Activated CD8-positive, alpha-beta memory T cell treated with anti-CD3 and anti-CD28 coated beads, Interleukin-2, amount 50 U/mL, for 24 hours (primary cell): Measurements from ENCODE around the gene KLF15.

Experiments used
- DNase-seq: peaks from one replicate; pipeline ENCODE4 v3.0.0-alpha.2; 2020; ENCODE audit errors: extremely low read depth

The KLF15 gene

DNA sequence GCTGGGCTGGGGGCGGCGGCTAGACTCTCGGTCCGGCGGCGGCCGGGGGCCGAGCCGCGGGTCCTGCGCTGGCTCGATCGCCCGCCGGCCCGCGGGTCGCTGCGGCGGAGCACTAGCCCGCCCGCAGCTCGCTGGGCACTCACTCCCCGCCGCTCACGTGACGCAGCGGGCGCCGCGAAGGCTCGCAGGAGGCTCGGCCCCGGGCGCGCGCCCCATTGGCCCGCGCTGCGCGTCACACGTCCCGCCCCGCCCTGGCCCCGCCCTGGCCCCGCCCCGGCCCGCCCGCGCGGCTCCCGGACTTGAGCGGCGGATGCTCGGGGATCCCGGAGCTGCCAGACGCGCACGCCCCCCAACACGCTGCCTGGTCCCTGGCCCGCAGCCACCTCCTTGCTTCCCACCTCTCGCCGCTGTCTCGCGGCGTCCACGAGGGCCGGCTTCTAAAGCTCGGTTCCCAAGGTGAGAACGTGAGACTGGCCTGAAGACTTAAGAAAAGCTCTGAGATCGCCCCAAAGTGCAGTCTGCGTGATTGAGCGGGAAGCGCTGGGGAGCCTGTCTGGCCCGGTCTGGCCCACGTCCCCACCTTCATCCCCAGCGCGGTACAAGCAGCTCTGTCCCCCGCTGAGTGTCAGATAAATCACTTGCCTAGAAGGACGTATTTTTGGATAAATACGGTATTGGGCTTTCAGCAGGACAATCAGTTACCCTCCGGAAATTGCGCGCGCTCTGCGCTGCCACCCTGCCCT, at the start of gene KLF15:
Gene KLF15, minus strand, starts transcription at position 114 of the 743 bp plus-strand sequence. CDS start 4,486 bp downstream, outside the sequence.
- DNase-seq, result peak; percentile 35

DNA sequence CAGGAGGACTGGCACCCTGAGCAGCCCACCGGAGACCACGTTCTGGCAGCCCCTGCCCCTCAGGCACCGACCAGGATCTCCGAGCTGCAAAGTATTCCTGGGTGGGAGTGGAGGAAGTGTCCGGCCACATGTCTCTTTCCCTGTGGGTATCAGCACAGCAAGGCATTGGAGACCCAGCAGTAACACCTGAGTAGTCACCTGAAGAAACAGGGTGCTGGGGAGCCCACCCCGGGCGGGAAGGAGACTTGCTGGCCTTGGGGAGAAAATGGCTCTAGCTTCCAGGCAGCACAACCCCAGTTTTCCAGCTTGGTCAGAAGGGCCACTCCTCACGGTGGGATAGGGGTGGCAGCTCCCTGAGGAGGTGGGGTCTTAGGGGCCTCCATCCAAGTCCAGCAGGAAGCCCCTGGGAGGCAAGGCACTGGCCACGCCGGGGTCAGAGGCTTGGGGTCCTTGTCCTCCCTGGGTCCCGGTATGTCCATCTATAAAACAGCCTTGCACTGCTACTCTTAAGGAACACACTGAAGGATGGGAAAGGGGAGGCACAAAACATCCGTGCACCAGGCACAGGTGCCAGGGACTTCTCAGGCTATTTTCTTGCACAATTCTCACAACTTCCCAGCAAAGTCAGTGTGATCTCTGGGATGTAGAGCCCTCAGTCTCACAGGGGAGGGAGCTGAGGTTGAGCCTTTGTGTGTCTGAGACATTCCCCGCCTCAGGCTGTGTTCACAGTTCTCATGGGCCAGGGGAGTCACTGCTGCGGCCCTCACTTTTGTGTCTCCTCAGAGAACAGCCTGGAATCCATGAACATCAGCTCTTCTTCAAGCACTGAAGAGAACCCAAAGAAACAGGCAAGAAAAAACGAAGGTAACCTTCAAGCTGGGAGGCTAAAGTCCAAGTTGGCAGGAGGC, 49.4 kb upstream of the KLF15 start:
- DNase-seq, result no peak

DNA sequence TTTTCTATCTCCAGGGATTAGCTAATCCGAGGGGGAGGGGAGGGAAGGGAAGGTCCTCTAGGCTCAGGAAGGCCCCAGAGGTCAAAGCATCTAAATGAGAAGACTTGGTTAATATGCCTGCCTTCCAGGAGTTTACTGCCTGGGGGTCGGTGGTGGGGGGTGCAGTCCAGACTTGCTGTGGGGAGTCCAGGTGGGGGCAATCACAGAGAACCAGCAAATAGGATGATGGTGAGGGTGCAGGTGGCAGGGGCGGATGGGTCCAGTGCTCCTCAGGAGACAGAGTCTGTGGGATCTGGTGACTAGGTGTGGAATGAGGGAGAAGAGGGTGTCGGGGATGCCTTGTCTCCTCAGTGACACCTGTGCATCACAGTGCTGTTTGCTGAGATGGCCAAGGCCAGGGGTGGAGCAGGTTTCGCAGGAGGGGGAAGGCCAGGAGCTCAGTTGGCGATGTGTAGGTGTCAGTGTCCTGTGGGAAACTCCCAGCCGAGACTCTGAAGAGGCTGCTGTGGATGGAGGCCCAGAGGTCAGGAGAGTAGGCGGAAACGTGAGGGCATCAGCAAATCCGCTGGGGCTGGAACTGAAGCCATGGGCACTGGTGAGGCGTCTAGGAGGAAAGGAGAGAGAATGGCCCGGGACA, 45.6 kb upstream of the KLF15 start:
- no peak for DNase-seq

DNA sequence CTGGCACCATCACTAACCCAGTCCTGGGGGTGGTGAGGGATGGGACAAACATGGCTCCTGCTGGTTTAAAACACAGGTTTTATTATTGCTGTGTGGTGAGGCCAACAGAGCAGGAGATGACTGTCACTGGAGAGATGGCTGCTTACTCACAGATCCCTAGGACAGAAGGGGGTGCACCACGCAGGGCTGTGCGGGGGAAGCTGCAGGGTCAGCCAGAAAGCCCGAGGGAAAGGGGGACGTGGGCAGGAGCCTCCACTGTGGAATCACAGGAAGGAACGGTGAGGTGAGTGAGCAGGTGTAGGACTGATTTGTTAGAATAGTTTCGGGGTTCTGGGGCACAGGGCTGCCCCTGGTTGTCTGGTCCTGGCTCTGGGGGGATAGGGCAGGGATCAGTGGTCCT, 45.0 kb upstream of the KLF15 start:
- no peak for DNase-seq

DNA sequence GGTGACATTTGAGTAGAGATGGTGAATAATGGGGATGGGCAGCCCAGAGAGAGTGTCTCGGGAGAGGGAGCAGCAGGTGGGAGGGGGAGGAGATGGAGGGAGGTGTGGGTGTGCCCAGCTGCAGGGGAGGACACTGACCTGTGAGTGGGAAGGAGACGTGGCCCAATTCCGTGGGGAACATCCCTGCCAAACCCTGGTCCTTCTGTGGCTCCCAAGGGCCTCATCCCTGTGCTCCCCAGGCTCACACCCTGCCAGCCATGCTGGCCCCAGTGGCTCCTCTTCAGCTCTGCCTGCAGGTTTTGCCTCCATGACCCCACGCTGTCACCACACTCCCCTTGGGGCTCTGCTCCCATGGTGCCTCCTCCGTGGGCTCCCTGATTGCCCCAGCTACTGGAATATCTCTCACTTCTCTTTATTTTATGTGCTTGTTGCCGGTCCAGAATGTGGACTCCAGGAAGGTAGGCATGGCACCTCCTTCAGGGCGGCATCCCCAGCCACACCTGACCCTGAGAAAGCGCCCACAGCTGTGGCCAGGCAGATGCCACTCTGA, 44.5 kb upstream of the KLF15 start:
- DNase-seq, result no peak

DNA sequence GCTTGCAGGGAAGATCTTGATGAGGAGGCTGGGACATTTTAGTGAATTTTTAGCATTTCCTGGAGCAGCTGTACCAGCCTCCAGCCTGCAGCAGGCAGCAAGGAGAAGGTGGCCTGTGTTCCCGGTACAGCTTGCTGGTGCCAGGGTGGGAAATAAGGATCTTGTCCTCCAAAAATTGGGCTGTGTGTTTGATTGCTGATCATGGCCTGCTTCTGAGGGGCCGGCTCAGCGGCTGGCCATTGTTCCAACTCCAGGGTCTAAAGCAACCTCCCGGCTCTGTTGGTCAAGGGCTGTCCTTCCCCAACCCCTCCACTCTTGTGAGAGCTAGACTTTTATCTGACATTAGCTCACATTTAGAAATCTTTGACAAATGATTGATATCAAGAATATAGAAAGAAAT, 42.5 kb upstream of the KLF15 start:
- DNase-seq, result no peak

DNA sequence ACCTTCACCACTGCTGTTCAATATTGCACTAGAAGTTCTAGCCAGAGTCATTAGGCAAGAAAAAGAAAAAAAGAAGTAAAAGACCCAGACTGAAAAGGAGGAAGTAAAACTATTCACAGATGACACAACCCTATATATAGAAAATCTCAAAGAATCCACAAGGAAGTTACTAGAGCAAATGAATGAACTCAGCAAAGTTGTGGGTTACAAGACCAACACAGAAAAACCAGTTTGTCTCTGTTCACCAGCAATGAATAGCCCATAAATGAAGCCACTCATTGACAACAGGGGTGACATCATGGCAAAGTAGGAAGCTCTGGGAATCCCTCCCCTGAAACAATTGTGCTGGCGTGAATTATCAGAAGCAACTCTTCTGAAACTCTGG, 42.1 kb upstream of the KLF15 start:
- no peak for DNase-seq

DNA sequence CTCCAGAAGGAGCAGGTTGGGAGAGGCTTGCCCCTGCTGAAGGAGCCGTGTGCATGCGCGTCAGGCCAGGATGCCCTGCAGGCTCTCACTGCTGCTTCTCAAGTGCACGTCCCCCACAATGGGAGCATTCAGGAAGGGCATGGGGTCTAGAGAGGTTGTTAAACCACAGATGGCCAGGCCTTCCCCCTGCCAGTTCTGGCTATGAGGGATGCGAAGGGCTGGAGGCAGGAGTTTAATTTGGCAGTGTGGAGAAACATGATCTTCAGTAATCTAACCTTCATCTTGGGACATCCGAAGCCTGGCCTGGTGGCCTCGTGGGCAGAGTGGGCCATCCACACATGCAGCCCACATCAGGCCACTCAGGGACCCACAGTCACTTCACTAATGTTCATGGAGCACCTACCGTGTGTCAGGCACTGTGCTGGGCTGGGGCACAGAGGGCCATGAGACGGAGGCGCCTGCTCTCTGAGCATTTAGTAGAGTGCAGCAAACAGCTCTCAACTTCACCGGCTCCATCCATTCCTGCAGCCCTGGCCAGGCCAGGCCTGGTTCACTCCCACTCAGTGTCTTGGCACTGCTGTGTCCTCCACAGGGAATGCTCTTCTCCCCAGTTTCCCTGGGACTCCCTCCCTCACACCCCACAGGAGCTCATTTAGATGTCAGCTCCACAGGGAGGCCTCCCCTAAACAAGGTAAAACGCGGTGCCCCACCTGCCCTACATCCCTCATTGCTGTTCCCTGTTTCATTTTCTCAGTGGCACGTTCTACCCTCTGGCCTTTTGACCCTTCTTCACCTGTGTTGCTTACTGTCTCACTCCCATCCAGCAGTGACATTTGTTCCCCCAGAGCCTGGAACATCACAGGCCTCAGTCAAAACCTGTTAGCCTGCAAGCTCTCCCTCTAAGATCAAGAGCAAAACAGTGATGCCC, 41.5 kb upstream of the KLF15 start:
- DNase-seq, result no peak

DNA sequence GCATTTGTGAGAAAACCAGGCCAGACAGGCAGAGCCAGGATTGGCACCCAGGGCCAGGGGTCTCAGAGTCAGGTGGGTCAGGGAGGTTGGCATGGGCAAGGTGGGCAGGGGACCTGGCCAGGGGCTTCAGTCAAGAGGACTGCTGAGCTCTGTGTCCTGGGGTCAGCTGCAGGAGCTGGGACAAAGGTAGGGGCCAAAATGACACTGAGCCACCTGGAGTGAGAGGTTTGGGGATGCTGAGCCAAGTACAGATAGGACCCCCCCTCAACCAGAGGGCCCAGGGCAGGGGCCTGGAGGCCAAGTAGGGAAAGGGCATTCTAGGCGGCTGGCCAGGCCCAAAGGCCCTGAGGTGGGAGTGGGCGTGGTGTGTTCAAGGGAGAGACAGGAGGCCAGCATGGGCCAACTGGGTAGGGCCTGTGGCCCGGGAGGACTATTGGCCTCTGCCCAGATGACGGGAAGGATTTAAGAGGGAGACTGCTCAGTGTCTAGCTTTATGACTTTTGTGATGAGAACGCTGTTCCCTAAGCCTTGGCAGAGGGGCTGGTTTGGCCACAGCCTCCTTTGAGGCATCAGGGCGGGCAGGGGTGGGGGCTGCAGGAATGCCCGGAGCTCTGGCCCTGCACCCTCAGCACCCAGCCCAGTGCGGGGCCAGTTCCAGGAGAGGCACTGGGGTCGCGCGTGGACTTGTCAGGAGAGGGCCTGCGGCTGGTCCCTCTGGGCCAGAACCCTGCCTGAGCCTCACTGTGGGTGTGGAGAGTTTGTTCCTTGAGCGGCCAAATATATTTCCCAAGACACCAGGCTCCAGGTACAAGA, 40.6 kb upstream of the KLF15 start:
- no peak for DNase-seq

DNA sequence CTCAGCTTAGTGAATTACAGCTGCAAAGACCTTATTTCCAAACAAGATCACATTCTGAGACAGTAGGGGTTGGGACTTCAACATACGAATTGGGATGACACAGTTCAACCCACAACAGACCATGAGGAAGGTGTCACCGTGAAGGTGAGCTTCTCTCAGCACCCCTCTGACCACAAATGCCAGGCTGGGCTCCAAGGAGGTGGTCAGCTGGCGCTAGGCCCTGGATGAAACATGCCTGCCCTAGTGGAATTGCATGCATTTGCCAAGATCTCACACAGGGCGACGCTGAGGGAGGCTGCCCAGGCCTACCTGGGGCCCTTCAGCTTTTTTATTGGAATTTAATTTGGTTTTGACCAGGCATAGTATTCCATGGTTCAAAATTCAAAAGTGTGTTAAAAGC, 39.3 kb upstream of the KLF15 start:
- DNase-seq, result no peak

DNA sequence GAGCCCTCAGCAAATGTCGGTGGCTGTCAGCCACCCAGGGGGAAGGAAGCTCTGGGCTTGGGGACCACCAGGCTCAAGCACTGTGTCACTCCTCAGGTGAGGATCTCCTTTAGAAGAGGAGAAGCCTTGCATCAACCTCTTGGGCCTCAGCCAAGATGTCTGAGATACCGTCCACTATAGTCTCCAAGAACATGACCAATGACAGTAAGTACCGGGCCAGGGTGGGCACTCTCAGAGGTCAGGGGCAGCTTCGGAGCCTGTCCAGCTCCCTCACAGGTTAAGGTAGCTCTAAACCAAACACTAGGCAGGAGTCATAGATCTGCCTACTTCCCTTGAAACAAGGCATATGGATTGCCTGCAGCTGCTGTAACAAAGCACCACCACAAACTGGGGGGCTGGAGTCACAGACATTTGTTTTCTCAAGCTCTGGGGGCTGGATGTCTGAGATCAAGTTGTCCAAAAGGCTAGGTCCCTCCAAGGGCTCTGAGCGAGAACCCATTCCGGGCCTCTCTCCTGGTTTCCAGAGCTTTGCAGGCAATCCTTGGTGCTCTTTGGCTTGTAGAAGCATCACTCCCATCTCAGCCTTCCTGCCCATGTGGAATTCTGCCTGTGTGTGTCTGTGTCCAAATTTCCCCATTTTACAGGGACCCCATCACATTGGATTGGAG, 38.8 kb upstream of the KLF15 start:
- no peak for DNase-seq

DNA sequence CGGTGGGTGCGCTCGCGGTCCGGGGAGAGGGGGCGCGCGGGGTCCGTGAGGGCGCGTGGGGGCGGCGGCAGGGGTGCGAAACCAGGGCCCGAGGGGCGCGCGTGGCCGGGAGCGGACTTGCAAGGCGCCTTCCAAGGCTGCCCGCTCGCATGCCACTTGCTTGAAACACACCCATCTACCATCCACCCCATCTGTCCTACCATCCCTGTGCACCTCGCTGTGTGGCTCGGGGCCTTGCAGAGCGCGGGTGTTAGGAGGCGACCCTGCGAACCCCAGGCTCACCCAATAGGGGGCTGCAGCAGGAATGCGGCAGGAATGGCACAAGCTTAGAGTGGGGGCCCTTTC, 37.7 kb upstream of the KLF15 start:
- no peak for DNase-seq

DNA sequence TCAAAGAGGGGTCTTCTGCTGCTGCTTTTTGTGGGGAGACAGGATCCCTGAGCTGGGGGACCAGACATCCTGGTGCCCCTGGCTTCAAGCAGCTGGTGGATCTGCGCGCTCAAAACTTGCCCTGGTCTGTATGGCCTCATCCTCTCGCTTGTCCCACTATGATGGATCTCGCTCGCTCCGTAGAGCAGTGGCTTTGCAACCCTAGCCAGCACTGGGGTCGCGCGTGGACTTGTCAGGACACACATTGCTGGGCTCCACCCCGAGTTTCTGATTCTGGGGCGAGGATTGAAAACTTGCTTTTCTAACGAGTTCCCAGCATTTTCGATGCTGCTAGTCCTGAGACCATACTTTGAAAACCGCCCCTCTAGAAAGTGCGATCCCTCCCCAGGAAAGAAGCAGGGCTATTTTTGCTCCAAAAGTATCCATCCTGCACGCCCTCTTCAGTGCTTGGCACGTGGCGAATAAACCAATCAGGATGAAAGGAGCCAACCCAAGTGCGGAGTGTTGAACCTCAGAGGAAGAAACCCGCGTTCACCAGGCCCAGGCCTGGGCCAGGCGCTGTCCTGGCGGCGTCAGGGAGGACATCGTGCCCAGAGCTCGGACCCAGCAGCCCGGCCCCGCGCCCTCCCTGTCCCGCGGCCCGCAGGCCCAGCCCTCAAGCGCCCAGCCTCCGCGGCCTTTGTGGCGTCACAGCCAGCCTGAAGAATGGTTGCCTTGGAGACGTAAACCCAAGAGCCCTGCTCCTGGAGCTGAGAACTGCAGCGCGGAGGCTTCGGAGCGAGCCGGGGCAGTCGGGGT, 37.2 kb upstream of the KLF15 start, which contains the start of gene CFAP100:
Gene CFAP100, plus strand, starts transcription at position 731 of the 798 bp plus-strand sequence. CDS start 1,092 bp downstream, outside the sequence.
- no peak for DNase-seq

DNA sequence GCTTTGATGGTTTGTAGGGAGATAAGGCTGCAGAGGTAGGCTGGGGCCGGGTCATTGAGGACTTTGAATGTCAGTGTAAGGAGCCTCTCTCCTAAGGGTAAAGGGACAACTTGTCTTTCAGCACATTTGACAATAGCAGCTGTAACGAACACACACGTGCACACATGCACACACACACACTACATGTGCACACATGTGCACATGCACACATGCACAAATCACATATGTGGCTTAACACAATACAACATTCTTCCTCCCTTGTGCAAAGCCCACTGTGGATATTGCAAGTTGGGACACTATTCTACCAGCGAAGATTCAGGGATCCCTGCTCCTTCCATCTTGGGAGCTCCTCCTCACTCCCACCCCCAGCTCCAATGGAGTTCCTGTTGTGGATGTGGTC, 36.4 kb upstream of the KLF15 start:
- no peak for DNase-seq

DNA sequence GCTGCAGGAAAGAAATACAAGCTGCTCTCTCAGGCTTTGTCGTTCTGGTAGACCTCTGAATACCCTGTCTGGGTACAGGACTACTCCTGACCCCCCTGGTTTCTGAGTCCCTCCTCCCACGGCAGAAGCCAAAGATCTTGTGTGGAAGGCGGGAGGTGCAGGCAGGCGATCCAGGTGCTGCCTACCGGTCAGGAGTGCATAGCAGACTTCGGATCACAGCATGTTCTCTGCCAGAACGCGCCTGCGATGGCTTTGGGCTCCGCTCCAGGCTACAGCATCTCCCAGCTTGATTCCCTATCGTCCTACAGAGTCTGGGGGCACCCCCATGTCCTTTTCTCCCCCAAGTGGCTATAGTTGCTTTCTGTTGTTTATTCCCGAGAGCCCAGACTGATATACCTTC, 35.0 kb upstream of the KLF15 start:
- DNase-seq, result no peak

DNA sequence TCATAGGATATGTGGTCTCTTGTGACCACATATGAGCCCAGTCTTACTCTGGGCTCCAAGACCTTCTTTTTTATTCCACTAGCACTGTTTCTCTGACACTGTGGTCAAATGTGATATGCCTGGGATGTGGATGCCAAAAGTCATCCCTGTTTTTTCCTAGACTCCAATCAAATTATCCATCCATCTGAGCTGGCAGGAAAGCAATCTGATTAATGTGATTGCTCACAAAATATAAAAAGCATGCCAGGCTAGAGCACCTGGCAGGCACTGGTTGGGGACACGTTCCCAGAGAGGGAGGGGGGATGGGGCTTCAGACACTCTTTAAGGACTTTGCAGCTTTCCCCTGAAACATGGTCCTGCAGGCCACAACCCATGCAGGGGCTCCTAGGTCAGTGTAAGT, 34.4 kb upstream of the KLF15 start:
- no peak for DNase-seq

DNA sequence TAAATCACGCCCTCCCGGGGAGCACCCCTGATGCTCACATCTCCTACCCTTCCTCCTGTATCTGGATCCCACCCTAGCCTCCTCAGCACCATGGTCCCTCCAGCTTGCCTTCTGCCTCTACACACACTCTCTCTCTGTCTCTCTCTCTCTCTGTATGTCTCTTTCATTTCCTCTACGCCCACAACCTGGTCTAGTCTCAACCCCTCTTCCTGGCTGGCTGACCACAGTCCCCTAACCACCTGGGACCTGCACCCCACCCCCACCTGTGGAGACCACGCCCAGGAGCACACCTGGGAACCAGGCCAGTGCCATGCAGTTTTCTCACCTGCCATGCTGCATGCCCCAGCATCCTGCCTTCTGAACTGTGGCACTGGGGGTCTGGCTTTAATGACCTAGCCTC, 33.5 kb upstream of the KLF15 start:
- no peak for DNase-seq

DNA sequence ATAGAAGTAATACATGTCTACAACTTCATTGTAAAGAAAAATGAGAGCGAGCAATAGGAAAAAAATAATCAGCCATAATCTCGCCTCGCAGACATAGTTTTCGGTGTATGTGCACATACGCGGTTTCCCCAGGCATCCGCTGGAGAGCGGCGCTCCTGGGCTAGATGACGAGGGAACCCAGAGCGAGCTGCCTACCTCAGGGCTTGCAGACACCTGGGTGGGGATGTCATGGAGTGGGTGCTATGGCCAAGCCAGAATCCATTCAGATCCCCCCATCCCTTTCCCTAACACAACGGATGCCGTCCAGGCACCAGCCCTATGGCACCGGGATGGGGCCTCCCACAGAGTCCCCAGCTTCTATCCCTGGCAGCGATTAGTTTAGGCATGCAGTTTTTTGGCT, 33.0 kb upstream of the KLF15 start:
- no peak for DNase-seq

DNA sequence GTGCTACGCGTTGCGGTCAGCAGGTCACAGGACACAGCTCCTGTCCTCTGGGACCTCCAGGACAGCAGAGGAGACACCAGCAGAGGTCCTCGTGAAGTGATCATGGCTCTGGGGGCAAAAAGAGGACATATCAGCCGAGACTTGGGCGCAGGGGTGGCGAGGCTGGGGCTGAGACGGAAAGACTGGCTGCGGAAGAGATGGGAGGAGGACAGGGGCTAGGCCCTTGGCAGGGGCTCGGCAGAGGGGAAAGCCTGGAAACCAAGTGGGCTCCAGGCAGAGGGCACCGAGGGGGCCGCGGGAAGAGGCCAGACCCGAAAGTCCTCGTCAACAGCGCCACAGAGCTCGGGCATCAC, 32.6 kb upstream of the KLF15 start:
- no peak for DNase-seq
